ENCODE results near the gene TOP3B.

TOP3B gene

GRCh38 chr22:21964918-21965484 lies 17.6 kb downstream of the TOP3B start:
- Histone ChIP-seq H3K79me2 (ENCODE audit: control insufficient read depth, low read length) (no peaks in the 10 kb centered on the region), H3K9me3 (ENCODE audit: control insufficient read depth, insufficient read depth, low read length) (no peaks in the 10 kb centered on the region), H3K4me2 (ENCODE audit: low read length) (no peak overlapping the region), H3K4me1 (ENCODE audit: control insufficient read depth, low read length) (no peaks in the 10 kb centered on the region), H3K36me3 (ENCODE audit: control insufficient read depth, low read length) (peaks cover 85% of the 10 kb centered on the region), H3K27ac (ENCODE audit: low read depth, low read length) (no peak overlapping the region), H4K20me1 (ENCODE audit: control insufficient read depth, insufficient read depth, low read depth, low read length) (no peaks in the 10 kb centered on the region), H3K27me3 (ENCODE audit: control insufficient read depth, low read length) (no peaks in the 10 kb centered on the region), H3K4me3 (ENCODE audit: low read length) (no peak overlapping the region), H3F3A (ENCODE audit: control insufficient read depth, insufficient read depth) (no peaks in the 10 kb centered on the region), H3K9me2 (replicated peaks; ENCODE audit: control insufficient read depth, low read length) (no peaks in the 10 kb centered on the region)
- TF ChIP-seq EZH2phosphoT487 (IDR thresholded peaks at IDR 0.05; ENCODE audit: borderline replicate concordance, low read length), result no peak
- TF ChIP-seq, protein P1, sequence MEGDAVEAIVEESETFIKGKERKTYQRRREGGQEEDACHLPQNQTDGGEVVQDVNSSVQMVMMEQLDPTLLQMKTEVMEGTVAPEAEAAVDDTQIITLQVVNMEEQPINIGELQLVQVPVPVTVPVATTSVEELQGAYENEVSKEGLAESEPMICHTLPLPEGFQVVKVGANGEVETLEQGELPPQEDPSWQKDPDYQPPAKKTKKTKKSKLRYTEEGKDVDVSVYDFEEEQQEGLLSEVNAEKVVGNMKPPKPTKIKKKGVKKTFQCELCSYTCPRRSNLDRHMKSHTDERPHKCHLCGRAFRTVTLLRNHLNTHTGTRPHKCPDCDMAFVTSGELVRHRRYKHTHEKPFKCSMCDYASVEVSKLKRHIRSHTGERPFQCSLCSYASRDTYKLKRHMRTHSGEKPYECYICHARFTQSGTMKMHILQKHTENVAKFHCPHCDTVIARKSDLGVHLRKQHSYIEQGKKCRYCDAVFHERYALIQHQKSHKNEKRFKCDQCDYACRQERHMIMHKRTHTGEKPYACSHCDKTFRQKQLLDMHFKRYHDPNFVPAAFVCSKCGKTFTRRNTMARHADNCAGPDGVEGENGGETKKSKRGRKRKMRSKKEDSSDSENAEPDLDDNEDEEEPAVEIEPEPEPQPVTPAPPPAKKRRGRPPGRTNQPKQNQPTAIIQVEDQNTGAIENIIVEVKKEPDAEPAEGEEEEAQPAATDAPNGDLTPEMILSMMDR (IDR thresholded peaks at IDR 0.05; ENCODE audit: low read depth, low read length, poor library complexity, severe bottlenecking), result no peak

DNA sequence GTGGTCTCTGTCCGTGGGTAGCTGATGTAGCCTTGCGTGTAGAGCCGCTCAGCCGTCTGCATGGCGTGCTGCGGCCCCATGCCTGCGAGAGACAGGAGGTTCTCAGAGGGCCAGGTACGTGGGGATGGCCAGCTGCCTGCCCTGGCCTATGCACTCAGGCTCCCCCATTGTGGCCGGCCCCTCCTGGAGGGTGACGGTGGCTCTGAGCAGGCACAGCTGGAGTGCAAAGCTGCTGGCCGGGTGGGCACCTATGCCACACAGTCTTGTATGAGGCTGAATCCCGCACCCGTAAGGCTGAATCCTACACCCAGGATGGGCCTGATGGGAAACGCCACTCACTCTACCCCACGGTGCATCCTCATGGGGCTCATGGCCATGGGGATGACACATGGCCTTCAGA lies 18.4 kb downstream of the TOP3B start:
- no peaks in the 10 kb centered on the region for H3K9me3 ChIP-seq (ENCODE audit: control insufficient read depth, insufficient read depth, low read length)
- H3K27me3 ChIP-seq (ENCODE audit: control insufficient read depth, low read length), result no peaks in the 10 kb centered on the region
- H3K4me2 ChIP-seq (ENCODE audit: low read length), result no peak overlapping the region
- H3F3A ChIP-seq (ENCODE audit: control insufficient read depth, insufficient read depth), result no peaks in the 10 kb centered on the region
- no peaks in the 10 kb centered on the region for H3K4me1 ChIP-seq (ENCODE audit: control insufficient read depth, low read length)
- no peak overlapping the region for H3K4me3 ChIP-seq (ENCODE audit: low read length)
- H3K27ac ChIP-seq (ENCODE audit: low read depth, low read length), result no peak overlapping the region
- H3K79me2 ChIP-seq (ENCODE audit: control insufficient read depth, low read length), result no peaks in the 10 kb centered on the region
- TF ChIP-seq EZH2phosphoT487 (IDR thresholded peaks at IDR 0.05; ENCODE audit: borderline replicate concordance, low read length), result no peak
- TF ChIP-seq, protein P1 (IDR thresholded peaks at IDR 0.05; ENCODE audit: low read depth, low read length, poor library complexity, severe bottlenecking), result no peak
- peaks cover 90% of the 10 kb centered on the region for H3K36me3 ChIP-seq (ENCODE audit: control insufficient read depth, low read length)
- no peaks in the 10 kb centered on the region for H3K9me2 ChIP-seq (replicated peaks; ENCODE audit: control insufficient read depth, low read length)
- no peaks in the 10 kb centered on the region for H4K20me1 ChIP-seq (ENCODE audit: control insufficient read depth, insufficient read depth, low read depth, low read length)

GRCh38 chr22:21963790-21964211 lies 18.8 kb downstream of the TOP3B start:
- no peak overlapping the region for H3K4me3 ChIP-seq (ENCODE audit: low read length)
- H3K27me3 ChIP-seq (ENCODE audit: control insufficient read depth, low read length), result no peaks in the 10 kb centered on the region
- TF ChIP-seq, protein P1 (IDR thresholded peaks at IDR 0.05; ENCODE audit: low read depth, low read length, poor library complexity, severe bottlenecking), result no peak
- TF ChIP-seq EZH2phosphoT487 (IDR thresholded peaks at IDR 0.05; ENCODE audit: borderline replicate concordance, low read length), result no peak
- no peaks in the 10 kb centered on the region for H3K79me2 ChIP-seq (ENCODE audit: control insufficient read depth, low read length)
- no peaks in the 10 kb centered on the region for H3F3A ChIP-seq (ENCODE audit: control insufficient read depth, insufficient read depth)
- no peaks in the 10 kb centered on the region for H3K4me1 ChIP-seq (ENCODE audit: control insufficient read depth, low read length)
- no peak overlapping the region for H3K4me2 ChIP-seq (ENCODE audit: low read length)
- no peaks in the 10 kb centered on the region for H4K20me1 ChIP-seq (ENCODE audit: control insufficient read depth, insufficient read depth, low read depth, low read length)
- H3K36me3 ChIP-seq (ENCODE audit: control insufficient read depth, low read length), result peaks cover 91% of the 10 kb centered on the region
- H3K9me2 ChIP-seq (replicated peaks; ENCODE audit: control insufficient read depth, low read length), result no peaks in the 10 kb centered on the region
- no peaks in the 10 kb centered on the region for H3K9me3 ChIP-seq (ENCODE audit: control insufficient read depth, insufficient read depth, low read length)
- H3K27ac ChIP-seq (ENCODE audit: low read depth, low read length), result no peak overlapping the region

All from DOHH2 (cell line).